Smooth muscle cell (in vitro differentiated cells): ENCODE results near the gene NKX2-4. TPM values are rescaled to one million over a fixed set of nuclear protein-coding genes. Genes with fewer than 3 reads are reported as not detected.

ENCODE experiments used
- DNase-seq: peaks from one replicate; lab custom pipeline; 2025; ENCODE audit not compliant: unreplicated experiment; lab: John Stamatoyannopoulos, UW
- H2AFZ ChIP-seq: fragments of 200-600 bp; sonication (generic); 2 replicates; pipeline ENCODE4 v1.6.0; 2016; ENCODE audit warnings: antibody characterized with exemption, low read depth, mild to moderate bottlenecking
- H3F3A ChIP-seq: fragments of 200-600 bp; sonication (generic); 2 replicates; pipeline ENCODE4 v1.6.0; 2017; ENCODE audit warnings: antibody characterized with exemption, low read depth
- H3K27ac ChIP-seq: fragments of 200-600 bp; sonication (generic); 2 replicates; pipeline ENCODE4 v1.5.1; 2016; ENCODE audit warnings: low read depth, mild to moderate bottlenecking
- H3K27me3 ChIP-seq: fragments of 200-600 bp; sonication (generic); 2 replicates; pipeline ENCODE4 v1.6.1; 2016; ENCODE audit warnings: low read depth, mild to moderate bottlenecking
- H3K36me3 ChIP-seq: fragments of 200-600 bp; sonication (generic); 2 replicates; pipeline ENCODE4 v1.5.1; 2016; ENCODE audit warnings: low read depth
- H3K4me1 ChIP-seq: fragments of 200-600 bp; sonication (generic); 2 replicates; pipeline ENCODE4 v1.5.1; 2016; ENCODE audit warnings: low read depth
- H3K4me2 ChIP-seq: fragments of 200-600 bp; sonication (generic); 2 replicates; pipeline ENCODE4 v1.6.0; 2016; ENCODE audit warnings: mild to moderate bottlenecking
- H3K4me3 ChIP-seq: fragments of 200-600 bp; sonication (generic); 2 replicates; pipeline ENCODE4 v1.5.1; 2016; ENCODE audit warnings: mild to moderate bottlenecking
- H3K79me2 ChIP-seq: fragments of 200-600 bp; sonication (generic); 2 replicates; pipeline ENCODE4 v1.6.0; 2016; ENCODE audit warnings: low read depth, mild to moderate bottlenecking
- H3K9ac ChIP-seq: fragments of 200-600 bp; sonication (generic); 2 replicates; pipeline ENCODE4 v1.6.0; 2016; ENCODE audit warnings: low read depth
- H3K9me3 ChIP-seq: fragments of 200-600 bp; sonication (generic); replicated peaks from 2 replicates; pipeline ENCODE4 v1.5.1; 2016; ENCODE audit warnings: low read depth
- H4K20me1 ChIP-seq: fragments of 200-600 bp; sonication (generic); 2 replicates; pipeline ENCODE4 v1.6.0; 2016; ENCODE audit warnings: low read depth
- WGBS: methylation state at CpG from one replicate; pipeline ENCODE4 v1.1.7; 2016; ENCODE audit warnings: low lambda C conversion rate; 5-methylcytosine and 5-hydroxymethylcytosine counted together
- polyA plus RNA-seq: library from polyadenylated mRNA; unstranded; fragments of >200 nt; fragmentation: Nextera tagmentation; extraction: Ambion mirVana; gene quantifications from 2 replicates; pipeline ENCODE4 v1.2.1, GENCODE V29; 2016
- total RNA-seq: library from RNA; depleted of rRNA; stranded (reverse); fragments of >200 nt; gene quantifications from 2 replicates; pipeline ENCODE4 v1.2.3, GENCODE V29; 2014
- TF ChIP-seq, protein P1 (sequence below): fragments of 200-600 bp; sonication (generic); IDR thresholded peaks from 2 replicates; pipeline ENCODE4 v1.5.1; 2017; ENCODE audit warnings: borderline replicate concordance, mild to moderate bottlenecking, antibody characterized with exemption; ENCODE audit not compliant: insufficient read depth, poor library complexity, severe bottlenecking

Gene NKX2-4
- total RNA-seq (not detected in 2 replicates), polyA plus RNA-seq (not detected in 2 replicates)

- Histone ChIP-seq H3K4me1 (no peaks in the 10 kb centered on the region), H3K27ac (no peak within 1 kb of the TSS), H3K4me2 (peak within 1 kb of the TSS; percentile 71), H3K27me3 (peaks cover 100% of the 10 kb centered on the region), H3K79me2 (no peaks in the 10 kb centered on the region), H4K20me1 (peaks cover 5% of the 10 kb centered on the region), H3F3A (no peaks in the 10 kb centered on the region), H3K4me3 (no peak within 1 kb of the TSS), H3K9ac (no peak within 1 kb of the TSS), H2AFZ (peak within 1 kb of the TSS; percentile 46), H3K9me3 (no peaks in the 10 kb centered on the region), H3K36me3 (no peaks in the 10 kb centered on the region)
- no peak for DNase-seq
- TF ChIP-seq, protein P1, sequence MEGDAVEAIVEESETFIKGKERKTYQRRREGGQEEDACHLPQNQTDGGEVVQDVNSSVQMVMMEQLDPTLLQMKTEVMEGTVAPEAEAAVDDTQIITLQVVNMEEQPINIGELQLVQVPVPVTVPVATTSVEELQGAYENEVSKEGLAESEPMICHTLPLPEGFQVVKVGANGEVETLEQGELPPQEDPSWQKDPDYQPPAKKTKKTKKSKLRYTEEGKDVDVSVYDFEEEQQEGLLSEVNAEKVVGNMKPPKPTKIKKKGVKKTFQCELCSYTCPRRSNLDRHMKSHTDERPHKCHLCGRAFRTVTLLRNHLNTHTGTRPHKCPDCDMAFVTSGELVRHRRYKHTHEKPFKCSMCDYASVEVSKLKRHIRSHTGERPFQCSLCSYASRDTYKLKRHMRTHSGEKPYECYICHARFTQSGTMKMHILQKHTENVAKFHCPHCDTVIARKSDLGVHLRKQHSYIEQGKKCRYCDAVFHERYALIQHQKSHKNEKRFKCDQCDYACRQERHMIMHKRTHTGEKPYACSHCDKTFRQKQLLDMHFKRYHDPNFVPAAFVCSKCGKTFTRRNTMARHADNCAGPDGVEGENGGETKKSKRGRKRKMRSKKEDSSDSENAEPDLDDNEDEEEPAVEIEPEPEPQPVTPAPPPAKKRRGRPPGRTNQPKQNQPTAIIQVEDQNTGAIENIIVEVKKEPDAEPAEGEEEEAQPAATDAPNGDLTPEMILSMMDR: no peak
- 11% methylated on average over 56 of the region's 57 CpGs for WGBS
Measured at GRCh38 chr20:21397341-21398108, at the start of gene NKX2-4. Gene NKX2-4 (minus strand): TSS chr20:21397526. CDS start chr20:21397399, 127 bp downstream.

GRCh38 chr20:21437816-21438215 is 40.5 kb upstream of the NKX2-4 start:
- no peak overlapping the region for H3K4me2 ChIP-seq
- no peak overlapping the region for H3K9ac ChIP-seq
- H3K27ac ChIP-seq: no peak overlapping the region
- H3K27me3 ChIP-seq: no peaks in the 10 kb centered on the region
- H3K36me3 ChIP-seq: no peaks in the 10 kb centered on the region
- WGBS: 89% methylated on average over 2 of the region's 2 CpGs
- no peaks in the 10 kb centered on the region for H3K9me3 ChIP-seq
- TF ChIP-seq, protein P1: no peak
- no peaks in the 10 kb centered on the region for H3K79me2 ChIP-seq
- H3F3A ChIP-seq: no peaks in the 10 kb centered on the region
- no peaks in the 10 kb centered on the region for H4K20me1 ChIP-seq
- H2AFZ ChIP-seq: no peak overlapping the region
- H3K4me3 ChIP-seq: no peak overlapping the region
- no peaks in the 10 kb centered on the region for H3K4me1 ChIP-seq
- no peak for DNase-seq

DNA sequence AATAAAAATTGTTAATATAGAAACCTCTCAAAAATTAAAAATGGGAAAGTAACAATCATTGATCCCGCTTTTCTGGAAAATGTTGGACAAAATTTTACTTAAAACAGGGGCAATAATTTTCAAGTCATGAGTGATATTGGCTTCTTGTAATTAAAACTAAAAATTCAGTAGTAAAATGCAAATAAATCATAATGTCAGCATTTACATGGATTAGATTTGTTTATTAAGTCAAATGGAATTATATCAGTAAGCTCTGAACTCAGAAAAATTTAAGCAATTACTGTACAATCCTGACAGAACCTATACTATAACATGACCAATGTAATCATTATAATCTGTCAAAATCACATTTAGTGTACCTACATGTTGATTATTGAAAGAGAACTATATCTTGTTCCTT is 39.9 kb upstream of the NKX2-4 start:
- Histone ChIP-seq H4K20me1 (no peaks in the 10 kb centered on the region), H2AFZ (no peak overlapping the region), H3K36me3 (no peaks in the 10 kb centered on the region), H3K27me3 (no peaks in the 10 kb centered on the region), H3K9me3 (no peaks in the 10 kb centered on the region), H3K4me1 (no peaks in the 10 kb centered on the region), H3K27ac (no peak overlapping the region), H3K79me2 (no peaks in the 10 kb centered on the region), H3K9ac (no peak overlapping the region), H3F3A (no peaks in the 10 kb centered on the region), H3K4me2 (no peak overlapping the region), H3K4me3 (no peak overlapping the region)
- DNase-seq: no peak
- TF ChIP-seq, protein P1: no peak
- WGBS: 89% methylated on average over 1 of the region's 1 CpG

DNA sequence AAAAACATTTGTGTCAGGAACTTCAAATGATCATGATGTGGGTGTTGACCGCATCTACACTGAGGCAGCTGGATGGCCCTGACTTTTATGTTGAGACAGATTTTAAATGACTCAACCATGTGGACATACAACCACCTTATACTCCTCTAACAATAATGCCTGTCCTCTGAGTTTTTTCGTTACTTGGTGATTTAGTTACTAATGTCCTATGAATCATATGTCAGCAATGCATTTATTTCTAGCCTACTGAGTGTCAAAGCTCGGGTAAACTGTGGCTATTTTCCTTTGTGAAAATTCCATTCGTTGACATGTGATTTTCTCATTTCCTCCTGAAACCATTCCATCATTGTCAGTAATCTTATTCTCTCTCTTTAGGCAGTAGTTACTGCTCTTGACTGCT is 38.9 kb upstream of the NKX2-4 start:
- H3K4me3 ChIP-seq: no peak overlapping the region
- H3K4me1 ChIP-seq: no peaks in the 10 kb centered on the region
- no peak for DNase-seq
- no peak overlapping the region for H3K4me2 ChIP-seq
- TF ChIP-seq, protein P1: no peak
- H3K36me3 ChIP-seq: no peaks in the 10 kb centered on the region
- H3F3A ChIP-seq: no peaks in the 10 kb centered on the region
- H3K9me3 ChIP-seq: no peaks in the 10 kb centered on the region
- H3K27ac ChIP-seq: no peak overlapping the region
- no peaks in the 10 kb centered on the region for H3K27me3 ChIP-seq
- H3K79me2 ChIP-seq: no peaks in the 10 kb centered on the region
- H2AFZ ChIP-seq: no peak overlapping the region
- H3K9ac ChIP-seq: no peak overlapping the region
- WGBS: 50% methylated on average over 4 of the region's 4 CpGs
- no peaks in the 10 kb centered on the region for H4K20me1 ChIP-seq
